GM12801 (cell line): Measurements from ENCODE around the gene HDDC2.

ENCODE experiments used
- CTCF ChIP-seq: IDR thresholded peaks from one replicate; pipeline ENCODE4 v1.5.1; 2011; ENCODE audit warnings: control low read depth; ENCODE audit not compliant: insufficient read length; ENCODE audit errors: extremely low read depth

The HDDC2 gene

GRCh38 chr6:125293587-125293986 is 8.2 kb downstream of the HDDC2 start:
- TF ChIP-seq CTCF: no peak

DNA sequence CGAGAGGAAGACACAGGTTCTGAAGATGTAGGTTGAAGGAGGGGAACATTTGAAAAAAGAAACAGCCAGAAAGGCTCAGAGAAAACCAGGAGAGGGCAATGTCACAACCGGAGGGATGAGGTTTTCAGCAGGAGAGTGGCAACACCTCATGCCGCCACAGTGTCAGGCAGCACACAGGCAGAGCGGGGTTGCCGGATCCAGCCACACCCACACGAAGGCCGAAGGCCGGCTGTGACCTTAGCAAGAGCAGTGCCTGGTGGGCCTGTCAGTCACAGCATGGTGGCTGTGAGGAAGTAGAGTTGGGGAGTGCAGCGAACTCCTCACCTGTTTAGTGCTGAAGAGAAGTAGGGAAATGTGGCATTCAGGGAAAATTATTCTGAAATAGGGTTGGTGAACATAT is 14.0 kb downstream of the HDDC2 start:
- no peak for TF ChIP-seq CTCF

- no peak for TF ChIP-seq CTCF
These were observed 15.8 kb downstream of the HDDC2 start for GRCh38 chr6:125285936-125286335.

- TF ChIP-seq CTCF: no peak
These were observed 16.4 kb downstream of the HDDC2 start for GRCh38 chr6:125285353-125285752.

DNA sequence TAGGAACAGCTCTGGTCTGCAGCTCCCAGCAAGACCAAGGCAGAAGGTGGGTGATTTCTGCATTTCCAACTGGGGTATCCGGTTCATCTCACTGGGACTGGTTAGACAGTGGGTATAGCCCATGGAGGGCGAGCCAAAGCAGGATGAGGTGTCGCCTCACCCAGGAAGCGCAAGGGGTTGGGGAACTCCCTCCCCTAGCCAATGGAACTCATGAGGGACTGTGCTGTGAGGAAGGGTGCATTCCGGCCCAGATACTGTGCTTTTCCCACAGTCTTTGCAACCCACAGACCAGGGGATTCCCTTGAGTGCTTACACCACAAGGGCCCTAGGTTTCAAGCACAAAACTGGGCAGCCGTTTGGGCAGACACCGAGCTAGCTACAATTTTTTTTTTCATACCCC is 21.8 kb downstream of the HDDC2 start:
- TF ChIP-seq CTCF: no peak

GRCh38 chr6:125277838-125278237 is 23.9 kb downstream of the HDDC2 start:
- no peak for TF ChIP-seq CTCF

DNA sequence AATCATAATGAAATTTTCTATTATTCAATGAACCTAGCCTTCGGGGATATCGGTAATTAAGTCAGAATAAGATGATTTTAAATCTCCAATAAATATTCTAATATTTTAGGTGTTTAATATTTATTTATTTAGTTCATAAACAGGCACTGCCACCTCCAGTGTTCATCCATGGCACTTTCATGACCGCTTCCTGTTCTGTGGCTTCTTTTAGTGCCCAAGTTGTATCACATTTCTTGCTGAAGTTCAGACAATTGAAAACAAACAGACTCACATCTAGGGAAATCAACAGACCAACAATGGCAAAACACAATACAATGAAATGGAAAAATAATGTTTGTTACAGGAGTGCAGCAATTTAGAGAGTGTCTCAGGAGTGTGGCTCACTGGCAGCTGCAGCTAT is 26.0 kb downstream of the HDDC2 start:
- TF ChIP-seq CTCF: no peak

DNA sequence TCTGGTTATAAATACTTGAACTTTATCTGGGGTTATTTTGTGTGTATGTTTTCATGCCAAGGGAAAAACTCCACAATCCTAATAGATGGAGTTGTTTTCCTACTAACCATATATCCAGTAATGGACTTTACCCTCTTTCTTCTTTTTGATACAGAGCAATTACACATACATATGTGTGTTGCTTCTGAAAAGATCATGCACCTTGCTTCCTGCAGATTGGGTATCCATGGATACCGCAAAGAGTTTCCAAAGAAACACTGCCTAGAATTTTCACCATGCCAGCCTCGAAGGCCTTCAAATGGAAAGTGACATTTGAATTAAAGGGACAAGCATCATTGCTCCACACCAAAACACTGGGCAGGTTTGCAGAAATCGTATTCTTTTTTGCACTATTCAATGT is 26.8 kb downstream of the HDDC2 start:
- no peak for TF ChIP-seq CTCF
